Activated naive CD4-positive, alpha-beta T cell treated with anti-CD3 and anti-CD28 coated beads for 36 hours (primary cell): ENCODE measurements around the gene FANCC. TPM values are rescaled to one million over a fixed set of nuclear protein-coding genes. Genes with fewer than 3 reads are reported as not detected.
A peak's percentile ranks its signal among the peaks of the same experiment; 100 is the strongest.

ENCODE experiments used
- CTCF ChIA-PET: fragments of 350-600 bp; sonication (Branson Sonifier 250); formaldehyde crosslinking; loops from one replicate; lab custom pipeline; 2021; ENCODE audit warnings: antibody characterized with exemption; lab: Charles Lee
- DNase-seq: peaks from one replicate; pipeline ENCODE4 v3.0.0-alpha.2; 2020
- H3K27ac Mint-ChIP-seq: one replicate; pipeline ENCODE4 v1.8.0; 2021; ENCODE audit warnings: mild to moderate bottlenecking, mixed read lengths
- H3K27me3 Mint-ChIP-seq: one replicate; pipeline ENCODE4 v1.8.0; 2021; ENCODE audit warnings: low read depth, mixed read lengths
- H3K36me3 Mint-ChIP-seq: one replicate; pipeline ENCODE4 v1.8.0; 2021; ENCODE audit warnings: low read depth, mixed read lengths
- H3K4me1 Mint-ChIP-seq: one replicate; pipeline ENCODE4 v1.8.0; 2021; ENCODE audit warnings: low read depth, mixed read lengths
- H3K4me3 Mint-ChIP-seq: one replicate; pipeline ENCODE4 v1.8.0; 2021; ENCODE audit warnings: mild to moderate bottlenecking, moderate library complexity, mixed read lengths
- H3K9me3 Mint-ChIP-seq: one replicate; pipeline ENCODE4 v1.8.0; 2021; ENCODE audit warnings: mixed read lengths
- intact Hi-C: fragments of 100-400 bp; cut with micrococcal nuclease; formaldehyde crosslinking; loops from one replicate; pipeline ENCODE4 v1.15.1; 2023
- total RNA-seq, 2 experiments: library from RNA; stranded (reverse); gene quantifications; one replicate each; pipeline ENCODE4 v1.2.3, GENCODE V29; 2021

The FANCC gene
- total RNA-seq, 2 experiments from 2014 or later = 14.1 to 14.5 TPM

- CTCF ChIA-PET = interaction anchor here (0.6 kb wide), 1 partner anchor 172 kb away, joined by 3 read pairs; no protein-coding TSS in a partner anchor
- Mint-ChIP-seq H3K27me3 (peaks cover 6% of the 10 kb centered on the region), H3K4me3 (peak overlapping the region; percentile 91), H3K4me1 (peaks cover 19% of the 10 kb centered on the region), H3K27ac (peak overlapping the region; percentile 93), H3K9me3 (no peaks in the 10 kb centered on the region), H3K36me3 (peaks cover 2% of the 10 kb centered on the region)
- intact Hi-C loops = loop anchor here (1.0 to 5.0 kb wide), 8 partner anchors 19 to 1151 kb away; partner anchors contain the start of genes AOPEP and ZNF367
- no peak for DNase-seq
Observed at GRCh38 chr9:95317893-95318211, 343 bp upstream of the FANCC start.

GRCh38 chr9:95316794-95317118 lies 753 bp downstream of the FANCC start:
- Mint-ChIP-seq H3K9me3 (no peaks in the 10 kb centered on the region), H3K4me3 (peak overlapping the region; percentile 91), H3K27ac (peak overlapping the region; percentile 56), H3K4me1 (peaks cover 18% of the 10 kb centered on the region), H3K36me3 (peaks cover 2% of the 10 kb centered on the region), H3K27me3 (peaks cover 6% of the 10 kb centered on the region)
- peak; percentile 48 for DNase-seq
- intact Hi-C loops = loop anchor here (1.0 to 5.0 kb wide), 7 partner anchors 110 to 1149 kb away; partner anchors contain the start of genes AOPEP and ZNF367
- CTCF ChIA-PET = interaction anchor here (0.6 to 1.0 kb wide), 2 partner anchors 38 to 187 kb away, joined by 3 read pairs; no protein-coding TSS in a partner anchor

GRCh38 chr9:95316274-95316673 lies 1.2 kb downstream of the FANCC start:
- DNase-seq = no peak
- intact Hi-C loops = loop anchor here (2.0 to 5.0 kb wide), 5 partner anchors 147 to 1149 kb away; partner anchors contain the start of gene AOPEP
- H3K27ac Mint-ChIP-seq = no peak overlapping the region
- H3K4me3 Mint-ChIP-seq = peak overlapping the region; percentile 91
- CTCF ChIA-PET = interaction anchor here (0.6 to 1.0 kb wide), 2 partner anchors 39 to 187 kb away, joined by 3 read pairs; no protein-coding TSS in a partner anchor
- H3K36me3 Mint-ChIP-seq = peaks cover 2% of the 10 kb centered on the region
- H3K4me1 Mint-ChIP-seq = peaks cover 18% of the 10 kb centered on the region
- peaks cover 6% of the 10 kb centered on the region for H3K27me3 Mint-ChIP-seq
- no peaks in the 10 kb centered on the region for H3K9me3 Mint-ChIP-seq

- Mint-ChIP-seq H3K27ac (no peak overlapping the region), H3K27me3 (peaks cover 6% of the 10 kb centered on the region), H3K4me1 (peaks cover 18% of the 10 kb centered on the region), H3K9me3 (no peaks in the 10 kb centered on the region), H3K36me3 (peaks cover 2% of the 10 kb centered on the region), H3K4me3 (no peak overlapping the region)
- CTCF ChIA-PET = no interaction called here
- no peak for DNase-seq
- intact Hi-C loops = loop anchor here (5.0 kb wide), 3 partner anchors 588 to 1148 kb away; partner anchors contain the start of gene AOPEP
Observed at GRCh38 chr9:95315108-95315746, 2.3 kb downstream of the FANCC start.

- H3K9me3 Mint-ChIP-seq = no peaks in the 10 kb centered on the region
- H3K27me3 Mint-ChIP-seq = peaks cover 6% of the 10 kb centered on the region
- H3K4me1 Mint-ChIP-seq = peaks cover 18% of the 10 kb centered on the region
- peaks cover 2% of the 10 kb centered on the region for H3K36me3 Mint-ChIP-seq
- intact Hi-C loops = no loop called here
- CTCF ChIA-PET = no interaction called here
- no peak overlapping the region for H3K27ac Mint-ChIP-seq
- peak overlapping the region; percentile 39 for H3K4me3 Mint-ChIP-seq
- DNase-seq = peak; percentile 20
Observed at GRCh38 chr9:95313010-95313498, 4.5 kb downstream of the FANCC start.

- no peak overlapping the region for H3K4me3 Mint-ChIP-seq
- intact Hi-C loops = no loop called here
- CTCF ChIA-PET = interaction anchor here (0.6 kb wide), 1 partner anchor 252 kb away, joined by 3 read pairs; no protein-coding TSS in a partner anchor
- peaks cover 2% of the 10 kb centered on the region for H3K36me3 Mint-ChIP-seq
- H3K27ac Mint-ChIP-seq = no peak overlapping the region
- no peaks in the 10 kb centered on the region for H3K9me3 Mint-ChIP-seq
- no peak for DNase-seq
- peaks cover 18% of the 10 kb centered on the region for H3K4me1 Mint-ChIP-seq
- H3K27me3 Mint-ChIP-seq = peaks cover 6% of the 10 kb centered on the region
Observed at GRCh38 chr9:95311961-95312360, 5.5 kb downstream of the FANCC start.

- Mint-ChIP-seq H3K36me3 (no peaks in the 10 kb centered on the region), H3K4me1 (peaks cover 18% of the 10 kb centered on the region), H3K27ac (no peak overlapping the region), H3K9me3 (no peaks in the 10 kb centered on the region), H3K27me3 (no peaks in the 10 kb centered on the region), H3K4me3 (no peak overlapping the region)
- DNase-seq = no peak
- CTCF ChIA-PET = no interaction called here
- intact Hi-C loops = no loop called here
Observed at GRCh38 chr9:95307538-95307937, 10.0 kb downstream of the FANCC start.

GRCh38 chr9:95306819-95307218 lies 10.7 kb downstream of the FANCC start:
- no peaks in the 10 kb centered on the region for H3K9me3 Mint-ChIP-seq
- CTCF ChIA-PET = no interaction called here
- intact Hi-C loops = no loop called here
- no peak for DNase-seq
- no peaks in the 10 kb centered on the region for H3K27me3 Mint-ChIP-seq
- H3K27ac Mint-ChIP-seq = no peak overlapping the region
- H3K4me3 Mint-ChIP-seq = no peak overlapping the region
- peaks cover 24% of the 10 kb centered on the region for H3K4me1 Mint-ChIP-seq
- H3K36me3 Mint-ChIP-seq = no peaks in the 10 kb centered on the region

GRCh38 chr9:95305770-95306492 lies 11.6 kb downstream of the FANCC start:
- intact Hi-C loops = no loop called here
- Mint-ChIP-seq H3K9me3 (no peaks in the 10 kb centered on the region), H3K27me3 (no peaks in the 10 kb centered on the region), H3K4me1 (peaks cover 24% of the 10 kb centered on the region), H3K27ac (no peak overlapping the region), H3K36me3 (no peaks in the 10 kb centered on the region), H3K4me3 (no peak overlapping the region)
- CTCF ChIA-PET = no interaction called here
- DNase-seq = no peak

- Mint-ChIP-seq H3K36me3 (no peaks in the 10 kb centered on the region), H3K27ac (no peak overlapping the region), H3K27me3 (no peaks in the 10 kb centered on the region), H3K9me3 (no peaks in the 10 kb centered on the region), H3K4me1 (peaks cover 27% of the 10 kb centered on the region), H3K4me3 (no peak overlapping the region)
- intact Hi-C loops = no loop called here
- no peak for DNase-seq
- CTCF ChIA-PET = no interaction called here
Observed at GRCh38 chr9:95302479-95302878, 15.0 kb downstream of the FANCC start.

- H3K4me3 Mint-ChIP-seq = no peak overlapping the region
- no peaks in the 10 kb centered on the region for H3K9me3 Mint-ChIP-seq
- no peaks in the 10 kb centered on the region for H3K36me3 Mint-ChIP-seq
- H3K27ac Mint-ChIP-seq = no peak overlapping the region
- intact Hi-C loops = no loop called here
- peaks cover 16% of the 10 kb centered on the region for H3K4me1 Mint-ChIP-seq
- H3K27me3 Mint-ChIP-seq = no peaks in the 10 kb centered on the region
- no peak for DNase-seq
- CTCF ChIA-PET = no interaction called here
Observed at GRCh38 chr9:95297760-95298159, 19.7 kb downstream of the FANCC start.

GRCh38 chr9:95297316-95297715 lies 20.2 kb downstream of the FANCC start:
- intact Hi-C loops = no loop called here
- CTCF ChIA-PET = no interaction called here
- Mint-ChIP-seq H3K36me3 (no peaks in the 10 kb centered on the region), H3K4me3 (no peak overlapping the region), H3K27ac (no peak overlapping the region), H3K4me1 (peaks cover 12% of the 10 kb centered on the region), H3K9me3 (no peaks in the 10 kb centered on the region), H3K27me3 (no peaks in the 10 kb centered on the region)
- DNase-seq = no peak
